Activated T-cell treated with anti-CD3 and anti-CD28 coated beads, Interleukin-2, amount 50 U/mL, for 72 hours (primary cell): Measurements from ENCODE around the gene SEMA4D. TPM values are rescaled to one million over a fixed set of nuclear protein-coding genes. Genes with fewer than 3 reads are reported as not detected.

Experiments used
- ATAC-seq, 2 donors: fragments of 150-1000 bp; cut with Tn5 transposase; replicated peaks in 1 of 2; 2 replicates each; pipeline ENCODE4 v1.10.0; 2021; ENCODE audit warnings: moderate library complexity in 2 of 2, mild to moderate bottlenecking in 1 of 2
- DNase-seq, 2 donors: peaks; one replicate each; pipeline ENCODE4 v3.0.0; 2021 to 2022; ENCODE audit warnings: mixed read lengths in 1 of 2
- H3K27ac Mint-ChIP-seq: one replicate; pipeline ENCODE4 v1.8.0; 2022; ENCODE audit warnings: mild to moderate bottlenecking, moderate library complexity, mixed read lengths
- H3K27me3 Mint-ChIP-seq: one replicate; pipeline ENCODE4 v1.8.0; 2022; ENCODE audit warnings: low read depth, mixed read lengths
- H3K36me3 Mint-ChIP-seq, 2 donors: one replicate each; pipeline ENCODE4 v1.8.0; 2022; ENCODE audit warnings: mixed read lengths in 2 of 2, mild to moderate bottlenecking in 1 of 2; ENCODE audit not compliant: insufficient read depth in 2 of 2
- H3K4me1 Mint-ChIP-seq: one replicate; pipeline ENCODE4 v1.8.0; 2022; ENCODE audit warnings: low read depth, mixed read lengths
- H3K4me3 Mint-ChIP-seq, 2 donors: one replicate each; pipeline ENCODE4 v1.8.0; 2022; ENCODE audit warnings: mild to moderate bottlenecking in 2 of 2, mixed read lengths in 2 of 2, moderate library complexity in 2 of 2
- H3K9me3 Mint-ChIP-seq, 2 donors: one replicate each; pipeline ENCODE4 v1.8.0; 2022; ENCODE audit warnings: mixed read lengths in 2 of 2
- total RNA-seq, 2 donors: library from RNA; stranded (reverse); gene quantifications; one replicate each; pipeline ENCODE4 v1.2.3, GENCODE V29; 2022

Gene SEMA4D
- total RNA-seq, 2 donors from 2014 or later: 182 to 198 TPM

- Mint-ChIP-seq H3K27ac (peak overlapping the region; percentile 98), H3K9me3 (peaks cover 0 to 3% of the 10 kb centered on the region in 2 donors), H3K27me3 (no peaks in the 10 kb centered on the region), H3K36me3 (peaks cover 30 to 52% of the 10 kb centered on the region in 2 donors), H3K4me3 (peak overlapping the region; percentile 75 to 92), H3K4me1 (peaks cover 98% of the 10 kb centered on the region)
- DNase-seq (peak in 1 of 2 donors; percentile 44), ATAC-seq (no peak)
Measured at GRCh38 chr9:89417832-89418473, 80.0 kb downstream of the SEMA4D start.

- Mint-ChIP-seq H3K9me3 (peaks cover 6 to 9% of the 10 kb centered on the region in 2 donors), H3K27ac (no peak overlapping the region), H3K4me3 (no peak overlapping the region), H3K27me3 (no peaks in the 10 kb centered on the region), H3K36me3 (peaks cover 33 to 60% of the 10 kb centered on the region in 2 donors), H3K4me1 (peaks cover 98% of the 10 kb centered on the region)
- ATAC-seq: no peak
- no peak for DNase-seq
Measured at GRCh38 chr9:89414670-89415324, 83.1 kb downstream of the SEMA4D start.

- ATAC-seq (no peak), DNase-seq (no peak)
- H3K36me3 Mint-ChIP-seq: peaks cover 30 to 59% of the 10 kb centered on the region in 2 donors
- H3K4me3 Mint-ChIP-seq: no peak overlapping the region
- H3K27me3 Mint-ChIP-seq: no peaks in the 10 kb centered on the region
- H3K4me1 Mint-ChIP-seq: peaks cover 98% of the 10 kb centered on the region
- peaks cover 6 to 9% of the 10 kb centered on the region in 2 donors for H3K9me3 Mint-ChIP-seq
- H3K27ac Mint-ChIP-seq: no peak overlapping the region
Measured at GRCh38 chr9:89413963-89414638, 83.8 kb downstream of the SEMA4D start.

- H3K4me3 Mint-ChIP-seq: no peak overlapping the region
Measured at GRCh38 chr9:89412951-89413350, 85.0 kb downstream of the SEMA4D start.

GRCh38 chr9:89412541-89412940 lies 85.4 kb downstream of the SEMA4D start:
- no peak for DNase-seq
- Mint-ChIP-seq H3K27ac (peak overlapping the region; percentile 45), H3K9me3 (peaks cover 6 to 11% of the 10 kb centered on the region in 2 donors), H3K4me1 (peaks cover 98% of the 10 kb centered on the region), H3K4me3 (no peak overlapping the region), H3K36me3 (peaks cover 27 to 57% of the 10 kb centered on the region in 2 donors), H3K27me3 (no peaks in the 10 kb centered on the region)
- ATAC-seq: no peak

More at GRCh38 chr9:89412951-89413350, 85.0 kb downstream of the SEMA4D start:
- H3K27me3 Mint-ChIP-seq: no peaks in the 10 kb centered on the region
- peaks cover 98% of the 10 kb centered on the region for H3K4me1 Mint-ChIP-seq
- DNase-seq (no peak), ATAC-seq (no peak)
- peaks cover 27 to 57% of the 10 kb centered on the region in 2 donors for H3K36me3 Mint-ChIP-seq
- peak overlapping the region; percentile 45 for H3K27ac Mint-ChIP-seq
- H3K9me3 Mint-ChIP-seq: peaks cover 6 to 9% of the 10 kb centered on the region in 2 donors

- H3K36me3 Mint-ChIP-seq: peaks cover 27 to 51% of the 10 kb centered on the region in 2 donors
- H3K27ac Mint-ChIP-seq: peak overlapping the region; percentile 99
- H3K27me3 Mint-ChIP-seq: no peaks in the 10 kb centered on the region
- H3K9me3 Mint-ChIP-seq: peaks cover 6 to 12% of the 10 kb centered on the region in 2 donors
- DNase-seq (no peak), ATAC-seq (no peak)
- H3K4me3 Mint-ChIP-seq: peak overlapping the region in 1 of 2 donors; percentile 7
- H3K4me1 Mint-ChIP-seq: peaks cover 98% of the 10 kb centered on the region
Measured at GRCh38 chr9:89411759-89412158, 86.2 kb downstream of the SEMA4D start.

GRCh38 chr9:89410641-89411350 lies 87.1 kb downstream of the SEMA4D start:
- H3K4me1 Mint-ChIP-seq: peaks cover 98% of the 10 kb centered on the region
- H3K4me3 Mint-ChIP-seq: peak overlapping the region; percentile 64 to 78
- peaks cover 6 to 9% of the 10 kb centered on the region in 2 donors for H3K9me3 Mint-ChIP-seq
- H3K36me3 Mint-ChIP-seq: peaks cover 25 to 47% of the 10 kb centered on the region in 2 donors
- ATAC-seq (peak; percentile 84 to 87), DNase-seq (peak; percentile 77 to 83)
- H3K27ac Mint-ChIP-seq: peak overlapping the region; percentile 99
- no peaks in the 10 kb centered on the region for H3K27me3 Mint-ChIP-seq

- Mint-ChIP-seq H3K4me3 (peak overlapping the region; percentile 64 to 78), H3K36me3 (peaks cover 25 to 49% of the 10 kb centered on the region in 2 donors), H3K9me3 (peaks cover 6 to 9% of the 10 kb centered on the region in 2 donors), H3K27me3 (no peaks in the 10 kb centered on the region), H3K27ac (peak overlapping the region; percentile 99), H3K4me1 (peaks cover 98% of the 10 kb centered on the region)
- ATAC-seq (peak; percentile 32 to 43), DNase-seq (no peak)
Measured at GRCh38 chr9:89410022-89410421, 87.9 kb downstream of the SEMA4D start.

- no peaks in the 10 kb centered on the region for H3K27me3 Mint-ChIP-seq
- peaks cover 93% of the 10 kb centered on the region for H3K4me1 Mint-ChIP-seq
- H3K4me3 Mint-ChIP-seq: peak overlapping the region; percentile 64 to 78
- peak overlapping the region; percentile 99 for H3K27ac Mint-ChIP-seq
- H3K9me3 Mint-ChIP-seq: peaks cover 6 to 9% of the 10 kb centered on the region in 2 donors
- ATAC-seq (no peak), DNase-seq (no peak)
- H3K36me3 Mint-ChIP-seq: peaks cover 25 to 48% of the 10 kb centered on the region in 2 donors
Measured at GRCh38 chr9:89409466-89409865, 88.4 kb downstream of the SEMA4D start.

- peaks cover 24 to 55% of the 10 kb centered on the region in 2 donors for H3K36me3 Mint-ChIP-seq
- peaks cover 6 to 9% of the 10 kb centered on the region in 2 donors for H3K9me3 Mint-ChIP-seq
- no peaks in the 10 kb centered on the region for H3K27me3 Mint-ChIP-seq
- H3K4me1 Mint-ChIP-seq: peaks cover 85% of the 10 kb centered on the region
- ATAC-seq (peak; percentile 43 to 57), DNase-seq (peak; percentile 66 to 68)
- peak overlapping the region; percentile 64 to 78 for H3K4me3 Mint-ChIP-seq
- H3K27ac Mint-ChIP-seq: peak overlapping the region; percentile 99
Measured at GRCh38 chr9:89408628-89409101, 89.2 kb downstream of the SEMA4D start.

- Mint-ChIP-seq H3K27me3 (no peaks in the 10 kb centered on the region), H3K9me3 (peaks cover 6 to 9% of the 10 kb centered on the region in 2 donors), H3K36me3 (peaks cover 21 to 50% of the 10 kb centered on the region in 2 donors), H3K27ac (peak overlapping the region; percentile 70), H3K4me3 (peak overlapping the region; percentile 29 to 37), H3K4me1 (peaks cover 73% of the 10 kb centered on the region)
- ATAC-seq (no peak), DNase-seq (no peak)
Measured at GRCh38 chr9:89407070-89407469, 90.8 kb downstream of the SEMA4D start.

GRCh38 chr9:89405826-89406225 lies 92.1 kb downstream of the SEMA4D start:
- H3K9me3 Mint-ChIP-seq: peaks cover under 1 to 4% of the 10 kb centered on the region in 2 donors
- H3K4me3 Mint-ChIP-seq: peak overlapping the region in 1 of 2 donors; percentile 37
- no peak for DNase-seq
- peaks cover 72% of the 10 kb centered on the region for H3K4me1 Mint-ChIP-seq
- H3K36me3 Mint-ChIP-seq: peaks cover 16 to 49% of the 10 kb centered on the region in 2 donors
- H3K27me3 Mint-ChIP-seq: no peaks in the 10 kb centered on the region
- peak overlapping the region; percentile 70 for H3K27ac Mint-ChIP-seq
- ATAC-seq: no peak
